ENCODE results near the gene FLRT3.

DNA sequence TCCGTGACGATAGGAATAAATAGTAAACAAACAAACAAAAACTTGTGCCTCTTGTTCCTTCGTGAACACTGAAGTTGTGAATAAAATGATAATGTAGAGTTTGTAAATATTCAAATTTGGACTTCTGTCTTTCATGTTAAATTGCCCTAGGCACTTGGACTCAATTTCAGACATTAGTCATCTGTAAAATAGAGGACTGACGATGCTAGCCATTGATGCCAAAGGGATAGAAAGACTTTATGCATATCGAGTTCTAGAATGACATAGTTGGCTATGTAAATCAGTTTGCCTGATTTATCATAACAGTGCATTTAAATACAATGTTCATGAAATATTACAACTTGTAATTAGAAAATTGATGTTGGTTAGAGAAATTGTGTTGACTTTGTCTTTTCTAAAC lies 45.9 kb upstream of the FLRT3 start:
- no peak for TF ChIP-seq EP300 (IDR thresholded peaks at IDR 0.05)
- TF ChIP-seq, protein P1, sequence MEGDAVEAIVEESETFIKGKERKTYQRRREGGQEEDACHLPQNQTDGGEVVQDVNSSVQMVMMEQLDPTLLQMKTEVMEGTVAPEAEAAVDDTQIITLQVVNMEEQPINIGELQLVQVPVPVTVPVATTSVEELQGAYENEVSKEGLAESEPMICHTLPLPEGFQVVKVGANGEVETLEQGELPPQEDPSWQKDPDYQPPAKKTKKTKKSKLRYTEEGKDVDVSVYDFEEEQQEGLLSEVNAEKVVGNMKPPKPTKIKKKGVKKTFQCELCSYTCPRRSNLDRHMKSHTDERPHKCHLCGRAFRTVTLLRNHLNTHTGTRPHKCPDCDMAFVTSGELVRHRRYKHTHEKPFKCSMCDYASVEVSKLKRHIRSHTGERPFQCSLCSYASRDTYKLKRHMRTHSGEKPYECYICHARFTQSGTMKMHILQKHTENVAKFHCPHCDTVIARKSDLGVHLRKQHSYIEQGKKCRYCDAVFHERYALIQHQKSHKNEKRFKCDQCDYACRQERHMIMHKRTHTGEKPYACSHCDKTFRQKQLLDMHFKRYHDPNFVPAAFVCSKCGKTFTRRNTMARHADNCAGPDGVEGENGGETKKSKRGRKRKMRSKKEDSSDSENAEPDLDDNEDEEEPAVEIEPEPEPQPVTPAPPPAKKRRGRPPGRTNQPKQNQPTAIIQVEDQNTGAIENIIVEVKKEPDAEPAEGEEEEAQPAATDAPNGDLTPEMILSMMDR (IDR thresholded peaks at IDR 0.05) = no peak
- TF ChIP-seq POLR2AphosphoS5 (IDR thresholded peaks at IDR 0.05) = no peak
- TF ChIP-seq POLR2A (IDR thresholded peaks at IDR 0.05; ENCODE audit: low read depth) = no peak

Measured in esophagus muscularis mucosa (tissue), 4 donors.